ENCODE measurements around the gene SLC35F2.

DNA sequence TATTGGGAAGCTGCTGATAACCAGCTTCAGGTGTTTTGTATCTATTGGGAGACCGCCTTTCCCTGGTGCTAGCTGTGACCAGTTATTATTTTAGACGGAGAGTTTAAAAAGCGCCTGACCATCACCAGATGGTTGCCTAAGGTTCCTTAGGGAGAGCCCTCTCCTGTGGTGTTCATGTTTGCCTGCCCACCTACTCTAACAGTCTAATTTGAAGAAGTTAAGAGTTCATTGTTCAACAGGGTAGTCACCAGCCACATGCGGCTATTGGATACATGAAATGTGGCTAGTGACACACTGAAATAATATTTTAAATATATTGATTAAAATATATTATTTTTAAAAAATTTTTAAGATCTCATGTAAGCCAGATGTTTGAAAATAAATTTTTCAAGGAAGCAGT lies 75.5 kb downstream of the SLC35F2 start:
- no peak for TF ChIP-seq CEBPB (IDR thresholded peaks at IDR 0.05; ENCODE audit: low read depth, low read length)
- TF ChIP-seq CTCF (IDR thresholded peaks at IDR 0.05; ENCODE audit: control extremely low read depth in 1 of 3, insufficient read depth in 1 of 3, low read depth in 1 of 3, low read length in 3 of 3), result no peak

All from H1 (cell line).